K562 treated with DMSO at 1 percent for 12 hours (cell line): ENCODE data around the gene CPN1. TPM values are rescaled to one million over a fixed set of nuclear protein-coding genes. Genes with fewer than 3 reads are reported as not detected.

Experiments
- total RNA-seq: library from RNA; unstranded; fragments of 300-600 nt; gene quantifications from 2 replicates; pipeline ENCODE4 v1.2.3, GENCODE V29; 2022; ENCODE audit not compliant: insufficient read depth

CPN1 gene
- total RNA-seq, result not detected in 2 replicates

GRCh38 chr10:100081075-100082001 lies at the start of gene CPN1:
TSS of gene CPN1 (minus strand) at chr10:100081869. CDS start at chr10:100081625, 244 bp downstream.

GRCh38 chr10:100009793-100010676 lies 71.6 kb downstream of the CPN1 start, which contains the start of gene DNMBP:
TSS of gene DNMBP (minus strand) at chr10:100009947. CDS start at chr10:99972124, 37,823 bp downstream.

Other genes with a start within 250 kb of the CPN1 start
- 1.9 and 8.1 TPM in 2 replicates for gene DNMBP, start 71.9 kb downstream of the CPN1 start, total RNA-seq
- 6.5 and 16.2 TPM in 2 replicates for gene ERLIN1, start 104.2 kb upstream of the CPN1 start, total RNA-seq
- gene CHUK, start 147.7 kb upstream of the CPN1 start, total RNA-seq, result 5.5 and 15.8 TPM in 2 replicates
- gene CWF19L1, start 185.8 kb upstream of the CPN1 start, total RNA-seq, result 11.5 and 15.2 TPM in 2 replicates
- gene BLOC1S2, start 204.8 kb upstream of the CPN1 start, total RNA-seq, result 30.0 and 36.5 TPM in 2 replicates
- not detected in 2 replicates for gene PKD2L1, start 248.4 kb upstream of the CPN1 start, total RNA-seq